Lung (tissue), 12 donors: Measurements from ENCODE around the gene INHBC. TPM values are rescaled to one million over a fixed set of nuclear protein-coding genes. Genes with fewer than 3 reads are reported as not detected.
"Not testable (repeated sequence)": the region's sequence is repeated elsewhere in the genome, so short reads cannot be mapped to it uniquely, and the experiment has no call there.

ENCODE experiments used
- ATAC-seq: fragments of 200-7000 bp; cut with Tn5 transposase; one replicate; pipeline ENCODE4 v1.9.1; 2020; ENCODE audit warnings: moderate number of reproducible peaks; ENCODE audit not compliant: insufficient read depth, low FRiP score
- DNase-seq, 3 donors: peaks; one replicate each; pipeline ENCODE4 v3.0.0-alpha.2; 2013 to 2017
- H3K27ac ChIP-seq, 2 donors: one replicate each; pipeline ENCODE4 v1.5.1; 2013; ENCODE audit warnings: mild to moderate bottlenecking in 2 of 2, moderate library complexity in 2 of 2, control low read depth in 1 of 2, inconsistent platforms in 1 of 2, low read depth in 1 of 2, low read length in 1 of 2
- H3K27me3 ChIP-seq, 3 donors: one replicate each; pipeline ENCODE4 v1.5.1; 2013; ENCODE audit warnings: low read length in 2 of 3; ENCODE audit not compliant: control insufficient read depth in 3 of 3, insufficient read depth in 3 of 3
- H3K36me3 ChIP-seq, 4 donors: one replicate each; pipeline ENCODE4 v1.5.1; 2013; ENCODE audit warnings: low read length in 4 of 4, mild to moderate bottlenecking in 1 of 4, moderate library complexity in 1 of 4; ENCODE audit not compliant: control insufficient read depth in 4 of 4, insufficient read depth in 4 of 4
- H3K4me1 ChIP-seq, 5 donors: one replicate each; pipeline ENCODE4 v1.5.1; 2013; ENCODE audit warnings: low read length in 5 of 5, mild to moderate bottlenecking in 2 of 5, moderate library complexity in 1 of 5; ENCODE audit not compliant: control insufficient read depth in 5 of 5, insufficient read depth in 5 of 5
- H3K4me3 ChIP-seq: one replicate; pipeline ENCODE4 v1.5.1; 2013; ENCODE audit warnings: mild to moderate bottlenecking, control low read depth, moderate library complexity
- H3K9ac ChIP-seq, 2 donors: one replicate each; pipeline ENCODE4 v1.5.1; 2013; ENCODE audit warnings: low read length in 2 of 2, control low read depth in 1 of 2; ENCODE audit not compliant: insufficient read depth in 1 of 2
- H3K9me3 ChIP-seq, 4 donors: one replicate each; pipeline ENCODE4 v1.5.1; 2013; ENCODE audit warnings: low read length in 3 of 4, mild to moderate bottlenecking in 1 of 4, moderate library complexity in 1 of 4; ENCODE audit not compliant: control insufficient read depth in 4 of 4, insufficient read depth in 3 of 4
- WGBS, 2 donors: extraction: QIAGEN DNeasy Blood & Tissue Kit; methylation state at CpG; one replicate each; pipeline ENCODE4 v1.1.7; 2013; 5-methylcytosine and 5-hydroxymethylcytosine counted together
- polyA plus RNA-seq, 2 donors: library from polyadenylated mRNA; stranded (reverse); fragments of 200-250 nt; gene quantifications; one replicate each; pipeline ENCODE4 v1.2.1, GENCODE V29; 2013
- total RNA-seq, 2 donors: library from RNA; depleted of rRNA in 1 of 2; stranded (reverse); fragments of >200 nt in 1 of 2; gene quantifications; one replicate each; pipeline ENCODE4 v1.2.1, GENCODE V29; 2014 to 2021
- TF ChIP-seq, protein P1 (sequence below): IDR thresholded peaks from 2 replicates; pipeline ENCODE4 v1.5.1; 2012; ENCODE audit warnings: mild to moderate bottlenecking; ENCODE audit errors: control extremely low read depth, extremely low read depth
- donor health status: control.
- donor health status: control.
- donor health status: Bipolar disorder and iron deficiency.
- donor health status: healthy.
- donor health status: DM: yes; HTN: yes; CAD: no.

INHBC gene
- total and polyA plus RNA-seq, 4 donors = 0.02 TPM; not detected in 3

DNA sequence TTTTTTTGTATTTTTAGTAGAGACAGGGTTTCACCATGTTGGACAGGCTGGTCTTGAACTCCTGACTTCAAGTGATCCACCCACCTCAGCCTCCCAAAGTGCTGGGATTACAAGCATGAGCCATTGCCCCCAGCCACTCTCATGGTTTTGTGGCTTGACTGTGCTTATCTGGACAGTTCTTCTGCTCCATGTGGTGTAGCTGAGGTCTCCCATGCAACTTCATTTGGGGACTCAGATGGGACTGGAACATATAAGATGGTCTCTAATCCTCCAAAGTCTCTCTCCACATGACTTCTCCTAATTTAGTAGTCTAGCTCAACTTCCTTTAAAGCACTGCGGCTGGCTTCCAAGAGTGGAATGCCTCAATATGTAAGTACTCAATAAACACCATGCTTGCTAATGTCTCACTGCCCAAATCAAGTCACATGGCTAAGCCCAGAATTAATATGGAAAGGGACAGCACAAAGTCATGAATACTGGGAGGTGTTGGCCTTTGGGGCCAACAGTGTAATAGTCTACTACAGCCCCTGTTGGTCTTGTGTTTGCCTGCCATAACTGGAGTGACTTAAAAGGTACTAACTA is 7.4 kb downstream of the INHBC start:
- DNase-seq (peak in 1 of 3 donors; percentile 26), ATAC-seq (no peak)
- 30 to 37% methylated on average over 1 of the region's 1 CpG for WGBS, 2 donors
- Histone ChIP-seq H3K4me3 (no peak overlapping the region), H3K9ac (no peak overlapping the region), H3K27me3 (no peaks in the 10 kb centered on the region), H3K4me1 (peaks cover 0 to under 1% (median 0%) of the 10 kb centered on the region in 5 donors), H3K36me3 (no peaks in the 10 kb centered on the region), H3K27ac (no peak overlapping the region), H3K9me3 (no peaks in the 10 kb centered on the region)
- TF ChIP-seq, protein P1, sequence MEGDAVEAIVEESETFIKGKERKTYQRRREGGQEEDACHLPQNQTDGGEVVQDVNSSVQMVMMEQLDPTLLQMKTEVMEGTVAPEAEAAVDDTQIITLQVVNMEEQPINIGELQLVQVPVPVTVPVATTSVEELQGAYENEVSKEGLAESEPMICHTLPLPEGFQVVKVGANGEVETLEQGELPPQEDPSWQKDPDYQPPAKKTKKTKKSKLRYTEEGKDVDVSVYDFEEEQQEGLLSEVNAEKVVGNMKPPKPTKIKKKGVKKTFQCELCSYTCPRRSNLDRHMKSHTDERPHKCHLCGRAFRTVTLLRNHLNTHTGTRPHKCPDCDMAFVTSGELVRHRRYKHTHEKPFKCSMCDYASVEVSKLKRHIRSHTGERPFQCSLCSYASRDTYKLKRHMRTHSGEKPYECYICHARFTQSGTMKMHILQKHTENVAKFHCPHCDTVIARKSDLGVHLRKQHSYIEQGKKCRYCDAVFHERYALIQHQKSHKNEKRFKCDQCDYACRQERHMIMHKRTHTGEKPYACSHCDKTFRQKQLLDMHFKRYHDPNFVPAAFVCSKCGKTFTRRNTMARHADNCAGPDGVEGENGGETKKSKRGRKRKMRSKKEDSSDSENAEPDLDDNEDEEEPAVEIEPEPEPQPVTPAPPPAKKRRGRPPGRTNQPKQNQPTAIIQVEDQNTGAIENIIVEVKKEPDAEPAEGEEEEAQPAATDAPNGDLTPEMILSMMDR = no peak

DNA sequence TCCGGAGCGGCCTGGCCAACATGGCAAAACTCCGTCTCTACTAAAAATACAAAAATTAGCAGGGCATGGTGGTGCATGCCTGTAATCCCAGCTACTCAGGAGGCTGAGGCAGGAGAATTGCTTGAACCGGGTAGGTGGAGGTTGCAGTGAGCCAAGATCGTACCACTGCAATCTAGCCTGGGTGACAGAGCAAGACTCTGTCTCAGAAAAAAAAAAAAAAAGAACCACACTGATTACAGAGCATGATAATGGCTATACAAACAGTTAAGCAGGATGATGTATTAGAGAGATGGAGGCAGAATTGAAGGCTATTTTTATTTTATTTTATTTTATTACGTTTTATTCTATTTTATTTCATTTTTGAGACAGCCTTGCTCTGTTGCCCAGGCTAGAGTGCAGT is 9.8 kb downstream of the INHBC start:
- H3K9me3 ChIP-seq, H3K27me3 ChIP-seq, H3K4me1 ChIP-seq, H3K27ac ChIP-seq, H3K4me3 ChIP-seq, ATAC-seq, H3K9ac ChIP-seq, DNase-seq, H3K36me3 ChIP-seq: not testable (repeated sequence)
- 87 to 95% methylated on average over 6 of the region's 6 CpGs for WGBS, 2 donors

DNA sequence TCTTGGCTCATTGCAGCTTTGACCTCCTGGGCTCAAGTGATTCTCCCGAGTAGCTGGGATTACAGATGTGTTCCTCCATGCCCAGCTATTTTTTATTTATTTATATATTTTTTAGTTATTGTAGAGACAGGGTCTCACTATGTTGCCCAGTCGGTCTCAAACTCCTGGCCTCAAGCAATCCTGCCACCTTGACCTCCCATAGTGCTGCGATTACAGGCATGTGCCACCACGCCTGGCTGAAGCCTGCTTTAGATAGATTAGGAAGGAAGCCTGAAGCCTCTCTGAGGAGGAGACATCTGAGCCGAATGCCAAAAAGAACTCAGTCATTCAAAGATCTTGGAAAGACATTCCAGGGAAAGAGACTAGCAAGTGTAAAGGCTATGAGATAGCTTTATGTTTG is 10.2 kb downstream of the INHBC start:
- H3K36me3 ChIP-seq = no peaks in the 10 kb centered on the region
- DNase-seq (no peak), ATAC-seq (no peak)
- no peak overlapping the region for H3K27ac ChIP-seq
- no peaks in the 10 kb centered on the region for H3K9me3 ChIP-seq
- WGBS, 2 donors = 82 to 88% methylated on average over 5 of the region's 5 CpGs
- H3K9ac ChIP-seq = no peak overlapping the region
- H3K4me3 ChIP-seq = no peak overlapping the region
- H3K27me3 ChIP-seq = no peaks in the 10 kb centered on the region
- TF ChIP-seq, protein P1 = no peak
- H3K4me1 ChIP-seq = no peaks in the 10 kb centered on the region

DNA sequence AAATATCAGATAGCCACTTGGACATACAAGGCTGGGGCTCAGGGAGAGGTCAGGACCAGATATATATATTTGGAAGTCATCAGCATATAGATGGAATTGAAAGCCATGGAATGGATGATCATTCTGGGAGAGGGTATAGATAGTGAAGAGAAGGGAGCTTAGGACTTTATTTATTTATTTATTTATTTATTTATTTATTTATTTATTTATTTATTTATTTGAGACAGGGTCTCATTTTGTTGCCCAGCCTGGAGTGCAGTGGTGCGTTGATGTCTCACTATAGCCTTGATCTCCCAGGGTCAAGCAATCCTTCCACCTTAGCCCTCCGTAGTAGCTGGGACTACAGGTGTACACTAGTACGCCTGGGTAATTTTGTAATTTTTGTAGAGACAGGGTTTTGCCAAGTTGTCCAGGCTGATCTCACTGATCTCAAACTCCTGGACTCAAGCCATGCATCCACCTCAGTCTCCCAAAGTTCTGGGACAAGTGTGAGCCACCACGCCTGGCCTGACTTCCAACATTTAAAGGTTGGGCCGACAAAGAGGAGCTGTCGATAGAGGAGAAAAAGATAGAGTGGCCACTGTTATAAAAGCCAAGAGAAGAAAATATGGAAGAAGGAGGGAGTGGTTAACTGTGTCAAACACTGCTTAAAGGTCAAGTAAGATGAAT is 11.8 kb downstream of the INHBC start:
- DNase-seq (no peak), ATAC-seq (no peak)
- Histone ChIP-seq H3K4me3 (no peak overlapping the region), H3K27ac (no peak overlapping the region), H3K4me1 (no peaks in the 10 kb centered on the region), H3K9ac (no peak overlapping the region), H3K27me3 (no peaks in the 10 kb centered on the region), H3K9me3 (no peaks in the 10 kb centered on the region), H3K36me3 (no peaks in the 10 kb centered on the region)
- TF ChIP-seq, protein P1 = no peak
- WGBS, 2 donors = 95 to 97% methylated on average over 6 of the region's 6 CpGs
